ENCODE data around the gene PCDHGB1.
A peak's percentile ranks its signal among the peaks of the same experiment; 100 is the strongest.
"Not testable (repeated sequence)": the region's sequence is repeated elsewhere in the genome, so short reads cannot be mapped to it uniquely, and the experiment has no call there.

- peak; percentile 10 for TF ChIP-seq CTCF (IDR thresholded peaks at IDR 0.05; ENCODE audit: borderline replicate concordance, extremely low read depth, low read length, poor library complexity, severe bottlenecking)
- not testable (repeated sequence) for TF ChIP-seq EZH2 (IDR thresholded peaks at IDR 0.05; ENCODE audit: borderline replicate concordance, low read depth, low read length, severe bottlenecking)
Observed at GRCh38 chr5:141397756-141398551, 48.1 kb downstream of the PCDHGB1 start, which contains the start of gene PCDHGB5.

Data from DND-41 (cell line).